ENCODE measurements around the gene MIPEP. TPM values are rescaled to one million over a fixed set of nuclear protein-coding genes. Genes with fewer than 3 reads are reported as not detected.

The MIPEP gene
- total RNA-seq, 3 donors from 2014 or later, result 11.0 to 23.0 (median 20.0) TPM

GRCh38 chr13:23824371-23824770 lies 64.8 kb downstream of the MIPEP start:
- TF ChIP-seq CTCF (IDR thresholded peaks at IDR 0.05) (no peak), POLR2AphosphoS5 (IDR thresholded peaks at IDR 0.05) (no peak), POLR2A (IDR thresholded peaks at IDR 0.05) (no peak)

GRCh38 chr13:23822252-23822824 lies 66.9 kb downstream of the MIPEP start:
- H3K36me3 ChIP-seq, result no peaks in the 10 kb centered on the region
- no peaks in the 10 kb centered on the region for H3K27me3 ChIP-seq
- no peak overlapping the region for H3K4me3 ChIP-seq
- intact Hi-C loops (cut with DNase I; ENCODE audit: low total_unique reads), result no loop called here
- no peaks in the 10 kb centered on the region for H3K4me1 ChIP-seq
- TF ChIP-seq CTCF (IDR thresholded peaks at IDR 0.05) (no peak), POLR2AphosphoS5 (IDR thresholded peaks at IDR 0.05) (no peak), POLR2A (IDR thresholded peaks at IDR 0.05) (no peak)
- DNase-seq (ENCODE audit: low spot score in 2 of 2), result no peak
- no peak overlapping the region for H3K27ac ChIP-seq
- no peaks in the 10 kb centered on the region for H3K9me3 ChIP-seq

More at GRCh38 chr13:23824371-23824770, 64.8 kb downstream of the MIPEP start:
- no peaks in the 10 kb centered on the region for H3K27me3 ChIP-seq
- DNase-seq (ENCODE audit: low spot score in 2 of 2), result no peak
- no peak overlapping the region for H3K27ac ChIP-seq
- no peaks in the 10 kb centered on the region for H3K4me1 ChIP-seq
- H3K9me3 ChIP-seq, result no peaks in the 10 kb centered on the region
- no peak overlapping the region for H3K4me3 ChIP-seq
- H3K36me3 ChIP-seq, result no peaks in the 10 kb centered on the region
- intact Hi-C loops (cut with DNase I; ENCODE audit: low total_unique reads), result no loop called here

GRCh38 chr13:23820530-23820929 lies 68.7 kb downstream of the MIPEP start:
- no peak for DNase-seq (ENCODE audit: low spot score in 2 of 2)
- TF ChIP-seq CTCF (IDR thresholded peaks at IDR 0.05) (no peak), POLR2A (IDR thresholded peaks at IDR 0.05) (no peak), POLR2AphosphoS5 (IDR thresholded peaks at IDR 0.05) (no peak)
- intact Hi-C loops (cut with DNase I; ENCODE audit: low total_unique reads), result no loop called here

GRCh38 chr13:23817830-23818229 lies 71.4 kb downstream of the MIPEP start:
- intact Hi-C loops (cut with DNase I; ENCODE audit: low total_unique reads), result no loop called here
- no peaks in the 10 kb centered on the region for H3K36me3 ChIP-seq
- no peaks in the 10 kb centered on the region for H3K27me3 ChIP-seq
- H3K4me1 ChIP-seq, result no peaks in the 10 kb centered on the region
- H3K9me3 ChIP-seq, result no peaks in the 10 kb centered on the region
- TF ChIP-seq POLR2AphosphoS5 (IDR thresholded peaks at IDR 0.05) (no peak), POLR2A (IDR thresholded peaks at IDR 0.05) (no peak), CTCF (IDR thresholded peaks at IDR 0.05) (no peak)
- H3K27ac ChIP-seq, result no peak overlapping the region
- DNase-seq (ENCODE audit: low spot score in 2 of 2), result no peak
- no peak overlapping the region for H3K4me3 ChIP-seq

More at GRCh38 chr13:23820530-23820929, 68.7 kb downstream of the MIPEP start:
- Histone ChIP-seq H3K27ac (no peak overlapping the region), H3K27me3 (no peaks in the 10 kb centered on the region), H3K4me3 (no peak overlapping the region), H3K4me1 (no peaks in the 10 kb centered on the region), H3K36me3 (no peaks in the 10 kb centered on the region), H3K9me3 (no peaks in the 10 kb centered on the region)

GRCh38 chr13:23817136-23817535 lies 72.1 kb downstream of the MIPEP start:
- Histone ChIP-seq H3K9me3 (no peaks in the 10 kb centered on the region), H3K27me3 (no peaks in the 10 kb centered on the region), H3K4me3 (no peak overlapping the region), H3K4me1 (no peaks in the 10 kb centered on the region), H3K27ac (no peak overlapping the region), H3K36me3 (no peaks in the 10 kb centered on the region)
- TF ChIP-seq CTCF (IDR thresholded peaks at IDR 0.05) (no peak), POLR2A (IDR thresholded peaks at IDR 0.05) (no peak), POLR2AphosphoS5 (IDR thresholded peaks at IDR 0.05) (no peak)
- DNase-seq (ENCODE audit: low spot score in 2 of 2), result no peak
- intact Hi-C loops (cut with DNase I; ENCODE audit: low total_unique reads), result no loop called here

Data from breast epithelium (tissue), 4 donors.